Measurements from ENCODE around the gene FAM241B.

Gene FAM241B

DNA sequence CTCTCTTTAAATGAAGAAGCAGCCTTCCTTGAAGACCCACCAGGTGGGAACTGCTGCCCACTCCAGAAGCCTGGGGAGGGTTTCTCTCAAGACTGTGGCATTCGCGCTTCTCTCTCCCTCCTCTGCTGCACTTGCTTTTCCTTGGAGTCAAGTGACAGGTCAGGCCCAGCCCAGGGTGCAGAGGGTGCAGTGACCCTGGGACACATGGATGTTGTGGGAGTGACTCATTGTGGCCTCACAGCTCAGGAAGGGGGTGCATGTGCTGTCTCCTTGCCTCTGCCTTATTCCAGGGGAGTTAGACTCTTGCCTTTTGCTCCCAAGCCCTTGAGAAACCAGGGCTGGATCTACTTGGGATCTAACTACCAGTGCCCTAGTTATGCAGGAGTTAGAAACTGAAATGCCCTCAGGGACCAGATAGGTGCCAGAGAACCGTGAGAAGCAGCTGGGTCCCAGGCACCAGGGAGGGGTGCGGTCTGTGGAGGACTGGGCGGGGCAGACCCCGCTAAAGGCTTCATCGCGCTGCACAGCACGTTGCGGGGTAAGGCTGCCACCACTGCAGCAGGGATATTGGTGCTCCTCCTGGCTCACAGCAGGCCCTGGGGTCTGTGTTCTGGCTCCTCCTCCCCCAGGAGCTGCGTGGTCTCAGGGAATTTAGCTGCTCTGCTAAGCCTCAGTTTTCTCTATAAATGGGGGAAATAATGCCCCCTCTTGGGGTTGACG is 11.4 kb downstream of the FAM241B start:
- Histone ChIP-seq H3K36me3 (ENCODE audit: insufficient read depth, low read length) (no peaks in the 10 kb centered on the region), H3K4me3 (ENCODE audit: low read depth, low read length, poor library complexity, severe bottlenecking) (no peak overlapping the region), H4K20me1 (ENCODE audit: insufficient read depth, low read length) (no peaks in the 10 kb centered on the region), H3F3A (ENCODE audit: insufficient read depth, low read length) (no peaks in the 10 kb centered on the region), H3K79me2 (ENCODE audit: insufficient read depth, low read length) (no peaks in the 10 kb centered on the region), H3K4me1 (ENCODE audit: insufficient read depth, low read length, severe bottlenecking) (no peaks in the 10 kb centered on the region), H3K27ac (ENCODE audit: low read depth, low read length, poor library complexity, severe bottlenecking) (no peak overlapping the region), H3K4me2 (ENCODE audit: low read length) (no peak overlapping the region), H3K9ac (ENCODE audit: low read length) (no peak overlapping the region), H2AFZ (ENCODE audit: low read length) (no peak overlapping the region), H3K9me3 (ENCODE audit: low read length) (no peaks in the 10 kb centered on the region), H3K27me3 (ENCODE audit: insufficient read depth, low read length) (no peaks in the 10 kb centered on the region), H3K9me2 (ENCODE audit: low read depth, low read length) (no peaks in the 10 kb centered on the region)
- no peak for TF ChIP-seq EZH2 (IDR thresholded peaks at IDR 0.05; ENCODE audit: borderline replicate concordance, low read length)
- TF ChIP-seq, protein P1, sequence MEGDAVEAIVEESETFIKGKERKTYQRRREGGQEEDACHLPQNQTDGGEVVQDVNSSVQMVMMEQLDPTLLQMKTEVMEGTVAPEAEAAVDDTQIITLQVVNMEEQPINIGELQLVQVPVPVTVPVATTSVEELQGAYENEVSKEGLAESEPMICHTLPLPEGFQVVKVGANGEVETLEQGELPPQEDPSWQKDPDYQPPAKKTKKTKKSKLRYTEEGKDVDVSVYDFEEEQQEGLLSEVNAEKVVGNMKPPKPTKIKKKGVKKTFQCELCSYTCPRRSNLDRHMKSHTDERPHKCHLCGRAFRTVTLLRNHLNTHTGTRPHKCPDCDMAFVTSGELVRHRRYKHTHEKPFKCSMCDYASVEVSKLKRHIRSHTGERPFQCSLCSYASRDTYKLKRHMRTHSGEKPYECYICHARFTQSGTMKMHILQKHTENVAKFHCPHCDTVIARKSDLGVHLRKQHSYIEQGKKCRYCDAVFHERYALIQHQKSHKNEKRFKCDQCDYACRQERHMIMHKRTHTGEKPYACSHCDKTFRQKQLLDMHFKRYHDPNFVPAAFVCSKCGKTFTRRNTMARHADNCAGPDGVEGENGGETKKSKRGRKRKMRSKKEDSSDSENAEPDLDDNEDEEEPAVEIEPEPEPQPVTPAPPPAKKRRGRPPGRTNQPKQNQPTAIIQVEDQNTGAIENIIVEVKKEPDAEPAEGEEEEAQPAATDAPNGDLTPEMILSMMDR (IDR thresholded peaks at IDR 0.05; ENCODE audit: low read length) = no peak

DNA sequence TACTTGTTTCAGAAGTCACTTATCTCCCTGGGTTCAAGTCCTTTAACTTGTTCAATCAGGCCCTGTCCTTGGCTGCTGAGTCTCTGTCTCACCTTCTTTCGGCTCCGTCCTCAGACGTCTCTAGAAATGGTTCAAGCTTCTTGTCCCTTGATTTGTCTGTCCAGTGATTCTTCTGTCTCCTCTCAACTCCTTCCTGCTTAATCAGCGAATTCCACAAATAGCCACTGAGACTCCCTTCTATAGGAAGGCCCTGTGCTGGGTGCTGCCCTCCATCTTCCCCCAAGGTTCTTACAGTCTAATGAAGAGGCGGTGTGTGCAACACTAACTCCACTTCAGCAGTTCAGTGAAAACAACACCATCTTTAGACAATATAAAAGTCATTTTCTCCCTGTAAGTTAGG is 12.7 kb downstream of the FAM241B start:
- Histone ChIP-seq H3K4me1 (ENCODE audit: insufficient read depth, low read length, severe bottlenecking) (no peaks in the 10 kb centered on the region), H3K27me3 (ENCODE audit: insufficient read depth, low read length) (no peaks in the 10 kb centered on the region), H3K4me2 (ENCODE audit: low read length) (no peak overlapping the region), H4K20me1 (ENCODE audit: insufficient read depth, low read length) (no peaks in the 10 kb centered on the region), H3K9me3 (ENCODE audit: low read length) (no peaks in the 10 kb centered on the region), H3F3A (ENCODE audit: insufficient read depth, low read length) (no peaks in the 10 kb centered on the region), H3K9ac (ENCODE audit: low read length) (no peak overlapping the region), H3K79me2 (ENCODE audit: insufficient read depth, low read length) (no peaks in the 10 kb centered on the region), H3K36me3 (ENCODE audit: insufficient read depth, low read length) (no peaks in the 10 kb centered on the region), H2AFZ (ENCODE audit: low read length) (no peak overlapping the region), H3K27ac (ENCODE audit: low read depth, low read length, poor library complexity, severe bottlenecking) (no peak overlapping the region), H3K9me2 (ENCODE audit: low read depth, low read length) (no peaks in the 10 kb centered on the region), H3K4me3 (ENCODE audit: low read depth, low read length, poor library complexity, severe bottlenecking) (no peak overlapping the region)
- TF ChIP-seq EZH2 (IDR thresholded peaks at IDR 0.05; ENCODE audit: borderline replicate concordance, low read length) = no peak
- TF ChIP-seq, protein P1 (IDR thresholded peaks at IDR 0.05; ENCODE audit: low read length) = no peak

- no peaks in the 10 kb centered on the region for H3K27me3 ChIP-seq (ENCODE audit: insufficient read depth, low read length)
- no peaks in the 10 kb centered on the region for H4K20me1 ChIP-seq (ENCODE audit: insufficient read depth, low read length)
- no peaks in the 10 kb centered on the region for H3K36me3 ChIP-seq (ENCODE audit: insufficient read depth, low read length)
- TF ChIP-seq, protein P1 (IDR thresholded peaks at IDR 0.05; ENCODE audit: low read length) = no peak
- TF ChIP-seq EZH2 (IDR thresholded peaks at IDR 0.05; ENCODE audit: borderline replicate concordance, low read length) = no peak
- no peaks in the 10 kb centered on the region for H3F3A ChIP-seq (ENCODE audit: insufficient read depth, low read length)
- no peak overlapping the region for H3K27ac ChIP-seq (ENCODE audit: low read depth, low read length, poor library complexity, severe bottlenecking)
- H3K4me1 ChIP-seq (ENCODE audit: insufficient read depth, low read length, severe bottlenecking) = no peaks in the 10 kb centered on the region
- H3K9ac ChIP-seq (ENCODE audit: low read length) = no peak overlapping the region
- H3K4me3 ChIP-seq (ENCODE audit: low read depth, low read length, poor library complexity, severe bottlenecking) = no peak overlapping the region
- no peaks in the 10 kb centered on the region for H3K79me2 ChIP-seq (ENCODE audit: insufficient read depth, low read length)
- no peak overlapping the region for H3K4me2 ChIP-seq (ENCODE audit: low read length)
- no peak overlapping the region for H2AFZ ChIP-seq (ENCODE audit: low read length)
- H3K9me3 ChIP-seq (ENCODE audit: low read length) = no peaks in the 10 kb centered on the region
- no peaks in the 10 kb centered on the region for H3K9me2 ChIP-seq (ENCODE audit: low read depth, low read length)
Measured at GRCh38 chr10:69643779-69644657, 14.0 kb downstream of the FAM241B start.
